Panc1 (cell line): ENCODE results near the gene SYTL3. TPM values are rescaled to one million over a fixed set of nuclear protein-coding genes. Genes with fewer than 3 reads are reported as not detected.

ENCODE experiments used
- ATAC-seq: fragments of 200-7000 bp; cut with Tn5 transposase; 2 replicates; pipeline ENCODE4 v1.9.1; 2020; ENCODE audit warnings: mild to moderate bottlenecking, moderate library complexity
- BruUV-seq: library from RNA; stranded (reverse); fragments of 400-500 nt; replicated peaks from 2 replicates; lab custom pipeline; 2021; lab: Mats Ljungman, UMichigan
- CTCF ChIA-PET: fragments of 300-600 bp; sonication (Branson Sonifier 250); formaldehyde crosslinking; loops from one replicate; lab custom pipeline; 2022; ENCODE audit warnings: antibody characterized with exemption; lab: Charles Lee
- POLR2A ChIA-PET: fragments of 300-600 bp; sonication (Branson Sonifier 250); formaldehyde crosslinking; loops from one replicate; lab custom pipeline; 2022; ENCODE audit warnings: antibody characterized with exemption; lab: Charles Lee
- DNase-seq: peaks from one replicate; pipeline ENCODE4 v3.0.0-alpha.2; 2010; ENCODE audit warnings: low read depth, low spot score
- H3K27ac ChIP-seq: 2 replicates; pipeline ENCODE4 v1.5.1; 2011; ENCODE audit warnings: mild to moderate bottlenecking, low read length, inconsistent platforms
- H3K27me3 ChIP-seq: fragments of 200-500 bp; sonication (Bioruptor generic); 2 replicates; pipeline ENCODE4 v1.6.0; 2014; ENCODE audit warnings: low read length, inconsistent platforms; ENCODE audit not compliant: control insufficient read depth, insufficient read depth
- H3K36me3 ChIP-seq: fragments of 200-500 bp; sonication (Bioruptor generic); 2 replicates; pipeline ENCODE4 v1.5.1; 2014; ENCODE audit warnings: inconsistent platforms, mild to moderate bottlenecking, low read length, moderate library complexity; ENCODE audit not compliant: control insufficient read depth, insufficient read depth
- H3K4me1 ChIP-seq: 2 replicates; pipeline ENCODE4 v1.5.1; 2011; ENCODE audit warnings: inconsistent platforms, mild to moderate bottlenecking, low read length, moderate library complexity; ENCODE audit not compliant: control insufficient read depth, insufficient read depth
- H3K4me3 ChIP-seq, 2 experiments: 2 replicates each; pipeline ENCODE4 v1.5.1; 2011 to 2012; ENCODE audit warnings: low read depth in 2 of 2, low read length in 2 of 2, mild to moderate bottlenecking in 2 of 2, inconsistent platforms in 1 of 2, moderate library complexity in 1 of 2
- H3K9me3 ChIP-seq: fragments of 200-500 bp; sonication (Bioruptor generic); 2 replicates; pipeline ENCODE4 v1.5.1; 2014; ENCODE audit warnings: low read depth, mild to moderate bottlenecking, inconsistent platforms, low read length, moderate library complexity; ENCODE audit not compliant: control insufficient read depth, insufficient read depth
- POLR2AphosphoS5 ChIP-seq: IDR thresholded peaks from 2 replicates; pipeline ENCODE4 v1.6.1; 2012; ENCODE audit warnings: mild to moderate bottlenecking, low read depth, low read length, moderate library complexity
- SIN3A ChIP-seq: IDR thresholded peaks from 2 replicates; pipeline ENCODE4 v1.6.1; 2012; ENCODE audit warnings: low read depth, mild to moderate bottlenecking, low read length, moderate library complexity, borderline replicate concordance; ENCODE audit not compliant: insufficient read depth
- TCF7L2 ChIP-seq: IDR thresholded peaks from 2 replicates; pipeline ENCODE4 v1.6.1; 2011; ENCODE audit warnings: mild to moderate bottlenecking, low read depth, low read length, inconsistent platforms
- in situ Hi-C: cut with HindIII; loops from 2 replicates; pipeline ENCODE4 v1.10.0; 2016; ENCODE audit warnings: low sequenced_read_pairs, low pct_unique_long_range_greater_than_20kb
- intact Hi-C: fragments of 100-400 bp; cut with micrococcal nuclease; formaldehyde crosslinking; loops from one replicate; pipeline ENCODE4 v1.10.0; 2022; ENCODE audit not compliant: unreplicated experiment
- total RNA-seq: library from RNA; stranded (reverse); gene quantifications from one replicate; pipeline ENCODE4 v1.2.1, GENCODE V29; 2021; ENCODE audit not compliant: unreplicated experiment
- TF ChIP-seq, protein P1 (sequence below), 2 experiments: IDR thresholded peaks; 2 replicates each; pipeline ENCODE4 v1.6.1; 2011 to 2012; ENCODE audit warnings: low read depth in 2 of 2, control low read depth in 1 of 2, low read length in 1 of 2, mild to moderate bottlenecking in 1 of 2, moderate library complexity in 1 of 2; ENCODE audit not compliant: insufficient read depth in 1 of 2
- TF ChIP-seq, protein P2 (sequence below): fragments of 450-650 bp; IDR thresholded peaks from 2 replicates; pipeline ENCODE4 v1.5.1; 2017; ENCODE audit warnings: mild to moderate bottlenecking

SYTL3 gene
- total RNA-seq, 1 experiment from 2014 or later = 1.4 TPM

DNA sequence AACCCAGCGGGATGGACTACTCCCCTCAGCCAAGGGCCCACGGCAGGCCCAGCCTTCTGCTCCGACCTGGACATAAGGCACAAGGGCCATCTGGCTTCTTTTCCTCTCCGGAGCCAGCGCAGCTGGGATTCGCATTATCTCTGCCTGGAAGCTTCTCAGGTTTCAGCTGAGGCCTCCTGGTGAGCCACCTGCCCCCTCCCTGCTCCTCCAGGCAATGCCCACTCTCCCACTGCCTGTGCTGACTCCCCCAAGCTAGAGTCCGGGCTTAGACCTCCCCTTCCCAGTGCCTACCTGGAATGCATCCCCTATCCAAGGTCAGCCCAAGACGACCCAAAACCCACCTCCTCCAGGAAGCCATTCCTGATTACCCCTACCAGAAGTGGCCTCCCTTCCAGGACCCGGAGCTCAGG, 108.6 kb downstream of the SYTL3 start:
- H3K36me3 ChIP-seq = no peaks in the 10 kb centered on the region
- no peaks in the 10 kb centered on the region for H3K27me3 ChIP-seq
- intact Hi-C loops (no loop called here), in situ Hi-C loops (no loop called here)
- BruUV-seq = no TSS peak
- TF ChIP-seq TCF7L2 (no peak), SIN3A (no peak), POLR2AphosphoS5 (no peak)
- TF ChIP-seq, protein P1, sequence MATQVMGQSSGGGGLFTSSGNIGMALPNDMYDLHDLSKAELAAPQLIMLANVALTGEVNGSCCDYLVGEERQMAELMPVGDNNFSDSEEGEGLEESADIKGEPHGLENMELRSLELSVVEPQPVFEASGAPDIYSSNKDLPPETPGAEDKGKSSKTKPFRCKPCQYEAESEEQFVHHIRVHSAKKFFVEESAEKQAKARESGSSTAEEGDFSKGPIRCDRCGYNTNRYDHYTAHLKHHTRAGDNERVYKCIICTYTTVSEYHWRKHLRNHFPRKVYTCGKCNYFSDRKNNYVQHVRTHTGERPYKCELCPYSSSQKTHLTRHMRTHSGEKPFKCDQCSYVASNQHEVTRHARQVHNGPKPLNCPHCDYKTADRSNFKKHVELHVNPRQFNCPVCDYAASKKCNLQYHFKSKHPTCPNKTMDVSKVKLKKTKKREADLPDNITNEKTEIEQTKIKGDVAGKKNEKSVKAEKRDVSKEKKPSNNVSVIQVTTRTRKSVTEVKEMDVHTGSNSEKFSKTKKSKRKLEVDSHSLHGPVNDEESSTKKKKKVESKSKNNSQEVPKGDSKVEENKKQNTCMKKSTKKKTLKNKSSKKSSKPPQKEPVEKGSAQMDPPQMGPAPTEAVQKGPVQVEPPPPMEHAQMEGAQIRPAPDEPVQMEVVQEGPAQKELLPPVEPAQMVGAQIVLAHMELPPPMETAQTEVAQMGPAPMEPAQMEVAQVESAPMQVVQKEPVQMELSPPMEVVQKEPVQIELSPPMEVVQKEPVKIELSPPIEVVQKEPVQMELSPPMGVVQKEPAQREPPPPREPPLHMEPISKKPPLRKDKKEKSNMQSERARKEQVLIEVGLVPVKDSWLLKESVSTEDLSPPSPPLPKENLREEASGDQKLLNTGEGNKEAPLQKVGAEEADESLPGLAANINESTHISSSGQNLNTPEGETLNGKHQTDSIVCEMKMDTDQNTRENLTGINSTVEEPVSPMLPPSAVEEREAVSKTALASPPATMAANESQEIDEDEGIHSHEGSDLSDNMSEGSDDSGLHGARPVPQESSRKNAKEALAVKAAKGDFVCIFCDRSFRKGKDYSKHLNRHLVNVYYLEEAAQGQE (IDR thresholded peaks at IDR 0.05; ENCODE audit: insufficient read depth in 1 of 2, low read depth in 2 of 2, low read length in 1 of 2) = no peak
- TF ChIP-seq, protein P2, sequence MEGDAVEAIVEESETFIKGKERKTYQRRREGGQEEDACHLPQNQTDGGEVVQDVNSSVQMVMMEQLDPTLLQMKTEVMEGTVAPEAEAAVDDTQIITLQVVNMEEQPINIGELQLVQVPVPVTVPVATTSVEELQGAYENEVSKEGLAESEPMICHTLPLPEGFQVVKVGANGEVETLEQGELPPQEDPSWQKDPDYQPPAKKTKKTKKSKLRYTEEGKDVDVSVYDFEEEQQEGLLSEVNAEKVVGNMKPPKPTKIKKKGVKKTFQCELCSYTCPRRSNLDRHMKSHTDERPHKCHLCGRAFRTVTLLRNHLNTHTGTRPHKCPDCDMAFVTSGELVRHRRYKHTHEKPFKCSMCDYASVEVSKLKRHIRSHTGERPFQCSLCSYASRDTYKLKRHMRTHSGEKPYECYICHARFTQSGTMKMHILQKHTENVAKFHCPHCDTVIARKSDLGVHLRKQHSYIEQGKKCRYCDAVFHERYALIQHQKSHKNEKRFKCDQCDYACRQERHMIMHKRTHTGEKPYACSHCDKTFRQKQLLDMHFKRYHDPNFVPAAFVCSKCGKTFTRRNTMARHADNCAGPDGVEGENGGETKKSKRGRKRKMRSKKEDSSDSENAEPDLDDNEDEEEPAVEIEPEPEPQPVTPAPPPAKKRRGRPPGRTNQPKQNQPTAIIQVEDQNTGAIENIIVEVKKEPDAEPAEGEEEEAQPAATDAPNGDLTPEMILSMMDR = no peak
- ATAC-seq (no peak), DNase-seq (no peak)
- no peak overlapping the region for H3K4me3 ChIP-seq
- no peaks in the 10 kb centered on the region for H3K4me1 ChIP-seq
- H3K27ac ChIP-seq = no peak overlapping the region
- no peaks in the 10 kb centered on the region for H3K9me3 ChIP-seq
- POLR2A ChIA-PET = interaction anchor here (0.6 kb wide), 1 partner anchor 160 kb away, joined by 9 read pairs; no protein-coding TSS in a partner anchor
- CTCF ChIA-PET = no interaction called here

- no peaks in the 10 kb centered on the region for H3K9me3 ChIP-seq
- intact Hi-C loops (no loop called here), in situ Hi-C loops (no loop called here)
- no peaks in the 10 kb centered on the region for H3K27me3 ChIP-seq
- no peak for DNase-seq
- ChIA-PET CTCF (no interaction called here), POLR2A (interaction anchor here (0.6 kb wide), 1 partner anchor 160 kb away, joined by 9 read pairs; no protein-coding TSS in a partner anchor)
- H3K4me3 ChIP-seq = no peak overlapping the region
- no peak for ATAC-seq
- no peaks in the 10 kb centered on the region for H3K4me1 ChIP-seq
- no peaks in the 10 kb centered on the region for H3K36me3 ChIP-seq
- H3K27ac ChIP-seq = no peak overlapping the region
- TF ChIP-seq, protein P1 (IDR thresholded peaks at IDR 0.05; ENCODE audit: insufficient read depth in 1 of 2, low read depth in 2 of 2, low read length in 1 of 2) = no peak
- TF ChIP-seq SIN3A (no peak), TCF7L2 (no peak), POLR2AphosphoS5 (no peak)
- TF ChIP-seq, protein P2 = no peak
- no TSS peak for BruUV-seq
Observed at GRCh38 chr6:158758941-158759479, 109.2 kb downstream of the SYTL3 start.
